HL-60 (cell line): ENCODE measurements around the gene IDH3B.

Experiments used
- DNase-seq, 2 experiments: peaks; one replicate each; pipeline ENCODE4 v3.0.0-alpha.2; 2010 to 2020; ENCODE audit warnings: low read depth in 1 of 2, low spot score in 1 of 2
- H3K27ac ChIP-seq: fragments of 250-450 bp; sonication (Bioruptor Pico); replicated peaks from 2 replicates; pipeline ENCODE4 v1.5.1; 2020; ENCODE audit warnings: mild to moderate bottlenecking, moderate library complexity
- H3K27me3 ChIP-seq: fragments of 250-450 bp; sonication (Bioruptor Pico); 2 replicates; pipeline ENCODE4 v1.5.1; 2021; ENCODE audit warnings: mild to moderate bottlenecking, moderate library complexity; ENCODE audit not compliant: insufficient read depth, poor library complexity, severe bottlenecking
- H3K4me3 ChIP-seq: replicated peaks from 2 replicates; pipeline ENCODE4 v1.5.1; 2011; ENCODE audit warnings: mild to moderate bottlenecking, control low read depth, low read length; ENCODE audit not compliant: insufficient read depth
- GABPA ChIP-seq: IDR thresholded peaks from 2 replicates; pipeline ENCODE4 v1.6.1; 2012; ENCODE audit warnings: low read depth
- POLR2AphosphoS5 ChIP-seq: IDR thresholded peaks from 2 replicates; pipeline ENCODE4 v1.6.1; 2012; ENCODE audit warnings: low read depth
- SPI1 ChIP-seq: IDR thresholded peaks from 2 replicates; pipeline ENCODE4 v1.6.1; 2012; ENCODE audit warnings: low read depth, mild to moderate bottlenecking, borderline replicate concordance
- TF ChIP-seq, protein P1 (sequence below): IDR thresholded peaks from 2 replicates; pipeline ENCODE4 v1.6.1; 2012; ENCODE audit warnings: low read depth; ENCODE audit not compliant: insufficient replicate concordance
- TF ChIP-seq, protein P2 (sequence below): IDR thresholded peaks from one replicate; pipeline ENCODE4 v1.5.1; 2011; ENCODE audit warnings: low read length, control low read depth, inconsistent platforms; ENCODE audit not compliant: insufficient read depth

The IDH3B gene

DNA sequence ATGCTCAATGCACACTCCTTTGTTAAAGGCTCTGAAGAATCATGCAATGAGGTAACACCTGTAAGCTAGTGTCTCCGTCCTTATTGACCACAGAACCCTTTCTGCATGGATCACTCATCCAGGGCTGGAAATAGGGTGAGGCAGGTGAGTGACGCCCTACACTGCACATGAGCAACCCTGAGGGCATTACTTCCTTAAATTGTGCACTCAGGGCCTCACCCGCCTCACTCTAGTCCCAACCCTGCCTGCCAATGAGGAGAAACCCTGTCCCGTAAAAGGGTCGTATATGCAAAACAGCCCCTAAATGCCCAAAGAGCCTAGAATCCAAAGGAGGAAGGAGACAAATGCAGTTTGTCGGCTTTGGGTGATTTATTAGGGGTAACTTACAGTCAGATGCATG lies 45.2 kb downstream of the IDH3B start:
- H3K4me3 ChIP-seq: no peak overlapping the region
- TF ChIP-seq POLR2AphosphoS5 (no peak), SPI1 (no peak), GABPA (no peak)
- TF ChIP-seq, protein P1, sequence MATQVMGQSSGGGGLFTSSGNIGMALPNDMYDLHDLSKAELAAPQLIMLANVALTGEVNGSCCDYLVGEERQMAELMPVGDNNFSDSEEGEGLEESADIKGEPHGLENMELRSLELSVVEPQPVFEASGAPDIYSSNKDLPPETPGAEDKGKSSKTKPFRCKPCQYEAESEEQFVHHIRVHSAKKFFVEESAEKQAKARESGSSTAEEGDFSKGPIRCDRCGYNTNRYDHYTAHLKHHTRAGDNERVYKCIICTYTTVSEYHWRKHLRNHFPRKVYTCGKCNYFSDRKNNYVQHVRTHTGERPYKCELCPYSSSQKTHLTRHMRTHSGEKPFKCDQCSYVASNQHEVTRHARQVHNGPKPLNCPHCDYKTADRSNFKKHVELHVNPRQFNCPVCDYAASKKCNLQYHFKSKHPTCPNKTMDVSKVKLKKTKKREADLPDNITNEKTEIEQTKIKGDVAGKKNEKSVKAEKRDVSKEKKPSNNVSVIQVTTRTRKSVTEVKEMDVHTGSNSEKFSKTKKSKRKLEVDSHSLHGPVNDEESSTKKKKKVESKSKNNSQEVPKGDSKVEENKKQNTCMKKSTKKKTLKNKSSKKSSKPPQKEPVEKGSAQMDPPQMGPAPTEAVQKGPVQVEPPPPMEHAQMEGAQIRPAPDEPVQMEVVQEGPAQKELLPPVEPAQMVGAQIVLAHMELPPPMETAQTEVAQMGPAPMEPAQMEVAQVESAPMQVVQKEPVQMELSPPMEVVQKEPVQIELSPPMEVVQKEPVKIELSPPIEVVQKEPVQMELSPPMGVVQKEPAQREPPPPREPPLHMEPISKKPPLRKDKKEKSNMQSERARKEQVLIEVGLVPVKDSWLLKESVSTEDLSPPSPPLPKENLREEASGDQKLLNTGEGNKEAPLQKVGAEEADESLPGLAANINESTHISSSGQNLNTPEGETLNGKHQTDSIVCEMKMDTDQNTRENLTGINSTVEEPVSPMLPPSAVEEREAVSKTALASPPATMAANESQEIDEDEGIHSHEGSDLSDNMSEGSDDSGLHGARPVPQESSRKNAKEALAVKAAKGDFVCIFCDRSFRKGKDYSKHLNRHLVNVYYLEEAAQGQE: no peak
- TF ChIP-seq, protein P2, sequence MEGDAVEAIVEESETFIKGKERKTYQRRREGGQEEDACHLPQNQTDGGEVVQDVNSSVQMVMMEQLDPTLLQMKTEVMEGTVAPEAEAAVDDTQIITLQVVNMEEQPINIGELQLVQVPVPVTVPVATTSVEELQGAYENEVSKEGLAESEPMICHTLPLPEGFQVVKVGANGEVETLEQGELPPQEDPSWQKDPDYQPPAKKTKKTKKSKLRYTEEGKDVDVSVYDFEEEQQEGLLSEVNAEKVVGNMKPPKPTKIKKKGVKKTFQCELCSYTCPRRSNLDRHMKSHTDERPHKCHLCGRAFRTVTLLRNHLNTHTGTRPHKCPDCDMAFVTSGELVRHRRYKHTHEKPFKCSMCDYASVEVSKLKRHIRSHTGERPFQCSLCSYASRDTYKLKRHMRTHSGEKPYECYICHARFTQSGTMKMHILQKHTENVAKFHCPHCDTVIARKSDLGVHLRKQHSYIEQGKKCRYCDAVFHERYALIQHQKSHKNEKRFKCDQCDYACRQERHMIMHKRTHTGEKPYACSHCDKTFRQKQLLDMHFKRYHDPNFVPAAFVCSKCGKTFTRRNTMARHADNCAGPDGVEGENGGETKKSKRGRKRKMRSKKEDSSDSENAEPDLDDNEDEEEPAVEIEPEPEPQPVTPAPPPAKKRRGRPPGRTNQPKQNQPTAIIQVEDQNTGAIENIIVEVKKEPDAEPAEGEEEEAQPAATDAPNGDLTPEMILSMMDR: no peak

DNA sequence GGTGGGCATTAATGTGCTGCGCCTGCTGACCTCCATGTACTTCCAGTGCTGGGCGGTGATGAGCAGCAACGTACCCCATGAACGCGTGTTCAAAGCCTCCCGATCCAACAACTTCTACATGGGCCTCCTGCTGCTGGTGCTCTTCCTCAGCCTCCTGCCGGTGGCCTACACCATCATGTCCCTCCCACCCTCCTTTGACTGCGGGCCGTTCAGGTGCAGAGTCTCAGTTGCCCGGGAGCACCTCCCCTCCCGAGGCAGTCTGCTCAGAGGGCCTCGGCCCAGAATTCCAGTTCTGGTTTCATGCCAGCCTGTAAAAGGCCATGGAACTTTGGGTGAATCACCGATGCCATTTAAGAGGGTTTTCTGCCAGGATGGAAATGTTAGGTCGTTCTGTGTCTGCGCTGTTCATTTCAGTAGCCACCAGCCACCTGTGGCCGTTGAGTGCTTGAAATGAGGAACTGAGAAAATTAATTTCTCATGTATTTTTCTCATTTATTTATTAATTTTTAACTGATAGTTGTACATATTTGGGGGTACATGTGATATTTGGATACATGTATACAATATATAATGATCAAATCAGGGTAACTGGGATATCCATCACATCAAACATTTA lies 46.8 kb downstream of the IDH3B start:
- TF ChIP-seq SPI1: 0 out of 2 replicates have a peak, but pooled peaks have one; percentile 10
- no peak for TF ChIP-seq GABPA
- Histone ChIP-seq H3K27me3 (peaks cover 4% of the 10 kb centered on the region), H3K27ac (no peak overlapping the region), H3K4me3 (no peak overlapping the region)
- DNase-seq: no peak

More for the DNA sequence above, 45.2 kb downstream of the IDH3B start:
- no peak for DNase-seq
- Histone ChIP-seq H3K27me3 (no peaks in the 10 kb centered on the region), H3K27ac (no peak overlapping the region)

DNA sequence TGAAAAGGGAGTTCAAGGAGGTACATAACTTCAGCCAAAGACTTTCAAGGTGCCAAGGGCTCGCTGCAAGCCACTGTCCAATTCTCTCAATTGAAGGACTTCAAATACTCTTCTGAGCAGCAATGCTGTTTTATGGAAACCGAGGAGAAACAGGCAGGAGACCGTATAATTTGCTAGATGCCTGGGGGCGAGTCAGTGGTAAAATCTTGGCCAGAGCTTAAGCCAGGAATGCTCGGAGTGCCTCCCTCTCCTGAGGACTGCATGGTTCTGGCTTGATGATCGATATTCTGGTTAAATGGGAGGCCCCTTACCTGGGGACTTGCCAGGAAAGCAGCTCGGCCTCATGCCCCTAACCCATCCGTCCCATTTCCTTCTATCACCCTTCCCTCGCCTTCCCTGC lies 47.4 kb downstream of the IDH3B start:
- TF ChIP-seq GABPA: no peak
- TF ChIP-seq, protein P2: no peak
- TF ChIP-seq, protein P1: no peak
- no peak for TF ChIP-seq SPI1
- no peak for TF ChIP-seq POLR2AphosphoS5
- no peak for DNase-seq

DNA sequence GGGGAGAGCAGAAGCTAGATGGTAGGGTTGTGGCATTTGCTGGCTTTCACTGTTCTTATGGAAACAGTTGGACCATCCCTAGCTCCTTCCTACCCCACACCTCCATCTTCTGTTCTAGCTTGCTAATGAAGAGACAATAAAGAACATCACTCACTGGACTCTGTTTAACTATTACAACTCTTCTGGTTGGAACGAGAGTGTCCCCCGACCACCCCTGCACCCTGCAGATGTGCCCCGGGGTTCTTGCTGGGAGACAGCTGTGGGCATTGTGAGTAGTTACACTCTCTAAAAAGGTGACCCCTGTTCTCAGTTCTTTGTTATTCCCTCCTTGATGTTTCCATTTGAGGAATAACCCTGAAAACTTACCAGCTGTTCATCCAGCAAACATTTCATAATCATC lies 51.9 kb downstream of the IDH3B start:
- DNase-seq: no peak
- Histone ChIP-seq H3K27me3 (peaks cover 4% of the 10 kb centered on the region), H3K4me3 (no peak overlapping the region), H3K27ac (no peak overlapping the region)
- TF ChIP-seq, protein P2: no peak
- TF ChIP-seq, protein P1: no peak
- no peak for TF ChIP-seq GABPA
- no peak for TF ChIP-seq POLR2AphosphoS5
- no peak for TF ChIP-seq SPI1

More for the DNA sequence above, 47.4 kb downstream of the IDH3B start:
- H3K27me3 ChIP-seq: peaks cover 4% of the 10 kb centered on the region
- H3K27ac ChIP-seq: no peak overlapping the region
- H3K4me3 ChIP-seq: no peak overlapping the region
